IMR-90 (cell line): Measurements from ENCODE around the gene PLCG2.

ENCODE experiments used
- CEBPB ChIP-seq: IDR thresholded peaks from 2 replicates; pipeline ENCODE4 v1.6.1; 2012; ENCODE audit warnings: low read depth, low read length, improper control_type of control experiment
- MAZ ChIP-seq: IDR thresholded peaks from 2 replicates; pipeline ENCODE4 v1.6.1; 2012; ENCODE audit warnings: low read depth, mild to moderate bottlenecking, low read length, improper control_type of control experiment, moderate library complexity, borderline replicate concordance
- MXI1 ChIP-seq: IDR thresholded peaks from 2 replicates; pipeline ENCODE4 v1.6.1; 2012; ENCODE audit warnings: low read depth, mild to moderate bottlenecking, low read length, moderate library complexity, borderline replicate concordance
- NFE2L2 ChIP-seq: fragments of 150-350 bp; IDR thresholded peaks from 2 replicates; pipeline ENCODE4 v1.6.1; 2016; ENCODE audit warnings: low read depth, mild to moderate bottlenecking, low read length
- POLR2A ChIP-seq: IDR thresholded peaks from 2 replicates; pipeline ENCODE4 v1.6.1; 2012; ENCODE audit warnings: mild to moderate bottlenecking, low read depth, low read length
- RCOR1 ChIP-seq: IDR thresholded peaks from 2 replicates; pipeline ENCODE4 v1.6.1; 2012; ENCODE audit warnings: mild to moderate bottlenecking, low read length, improper control_type of control experiment; ENCODE audit not compliant: insufficient replicate concordance
- TF ChIP-seq, protein P1 (sequence below): conservative IDR thresholded peaks from 2 replicates; pipeline ENCODE4 v1.5.1; 2012; ENCODE audit warnings: mild to moderate bottlenecking, low read depth, low read length, improper control_type of control experiment
- TF ChIP-seq, protein P2 (sequence below): fragments of 150-350 bp; IDR thresholded peaks from 2 replicates; pipeline ENCODE4 v1.6.1; 2016; ENCODE audit warnings: low read depth, mild to moderate bottlenecking, low read length, moderate library complexity, borderline replicate concordance

DNA sequence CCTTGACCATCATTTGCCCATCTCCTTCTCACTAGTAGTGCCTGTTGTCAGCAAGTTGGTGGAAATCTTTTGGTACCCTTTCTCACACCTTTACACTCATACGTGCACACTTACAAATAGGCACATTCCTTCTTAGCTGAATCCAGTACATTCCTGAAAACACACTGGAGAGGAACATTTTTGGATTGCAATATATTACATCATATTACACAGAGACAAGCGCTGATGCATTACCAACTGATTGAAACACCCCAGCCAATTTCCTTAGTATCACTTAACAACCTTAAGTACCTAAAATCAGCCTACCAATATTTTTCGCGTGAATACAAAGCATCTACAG, 64.1 kb downstream of the PLCG2 start:
- TF ChIP-seq, protein P1, sequence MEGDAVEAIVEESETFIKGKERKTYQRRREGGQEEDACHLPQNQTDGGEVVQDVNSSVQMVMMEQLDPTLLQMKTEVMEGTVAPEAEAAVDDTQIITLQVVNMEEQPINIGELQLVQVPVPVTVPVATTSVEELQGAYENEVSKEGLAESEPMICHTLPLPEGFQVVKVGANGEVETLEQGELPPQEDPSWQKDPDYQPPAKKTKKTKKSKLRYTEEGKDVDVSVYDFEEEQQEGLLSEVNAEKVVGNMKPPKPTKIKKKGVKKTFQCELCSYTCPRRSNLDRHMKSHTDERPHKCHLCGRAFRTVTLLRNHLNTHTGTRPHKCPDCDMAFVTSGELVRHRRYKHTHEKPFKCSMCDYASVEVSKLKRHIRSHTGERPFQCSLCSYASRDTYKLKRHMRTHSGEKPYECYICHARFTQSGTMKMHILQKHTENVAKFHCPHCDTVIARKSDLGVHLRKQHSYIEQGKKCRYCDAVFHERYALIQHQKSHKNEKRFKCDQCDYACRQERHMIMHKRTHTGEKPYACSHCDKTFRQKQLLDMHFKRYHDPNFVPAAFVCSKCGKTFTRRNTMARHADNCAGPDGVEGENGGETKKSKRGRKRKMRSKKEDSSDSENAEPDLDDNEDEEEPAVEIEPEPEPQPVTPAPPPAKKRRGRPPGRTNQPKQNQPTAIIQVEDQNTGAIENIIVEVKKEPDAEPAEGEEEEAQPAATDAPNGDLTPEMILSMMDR, result no peak
- no peak for TF ChIP-seq MAZ
- TF ChIP-seq POLR2A, result no peak
- no peak for TF ChIP-seq NFE2L2
- TF ChIP-seq MXI1, result no peak
- TF ChIP-seq, protein P2, sequence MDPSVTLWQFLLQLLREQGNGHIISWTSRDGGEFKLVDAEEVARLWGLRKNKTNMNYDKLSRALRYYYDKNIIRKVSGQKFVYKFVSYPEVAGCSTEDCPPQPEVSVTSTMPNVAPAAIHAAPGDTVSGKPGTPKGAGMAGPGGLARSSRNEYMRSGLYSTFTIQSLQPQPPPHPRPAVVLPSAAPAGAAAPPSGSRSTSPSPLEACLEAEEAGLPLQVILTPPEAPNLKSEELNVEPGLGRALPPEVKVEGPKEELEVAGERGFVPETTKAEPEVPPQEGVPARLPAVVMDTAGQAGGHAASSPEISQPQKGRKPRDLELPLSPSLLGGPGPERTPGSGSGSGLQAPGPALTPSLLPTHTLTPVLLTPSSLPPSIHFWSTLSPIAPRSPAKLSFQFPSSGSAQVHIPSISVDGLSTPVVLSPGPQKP, result no peak
- TF ChIP-seq RCOR1, result no peak
- 0 out of 2 replicates have a peak, but pooled peaks have one; percentile 30 for TF ChIP-seq CEBPB
